ENCODE data around the gene RPTN. TPM values are rescaled to one million over a fixed set of nuclear protein-coding genes. Genes with fewer than 3 reads are reported as not detected.
A peak's percentile ranks its signal among the peaks of the same experiment; 100 is the strongest.

RPTN gene
- total RNA-seq (not detected), polyA plus RNA-seq (not detected)
- long read RNA-seq, donor 1, result 0 reads
- long read RNA-seq, donor 2, result 0 reads

- Histone ChIP-seq H3K9me3 (ENCODE audit: control insufficient read depth, low read length) (no peaks in the 10 kb centered on the region), H3K36me3 (ENCODE audit: control insufficient read depth in 1 of 2, insufficient read depth in 2 of 2, low read length in 1 of 2) (no peaks in the 10 kb centered on the region), H3K4me1 (ENCODE audit: control insufficient read depth in 1 of 2, insufficient read depth in 2 of 2, low read length in 2 of 2) (peaks cover 0 to 2% of the 10 kb centered on the region in 2 donors), H3K4me3 (ENCODE audit: low read length in 2 of 2) (no peak within 1 kb of the TSS), H3K27me3 (ENCODE audit: control insufficient read depth in 1 of 2, insufficient read depth in 2 of 2, low read length in 1 of 2) (no peaks in the 10 kb centered on the region), H3K27ac (ENCODE audit: low read depth in 1 of 2, low read length in 2 of 2) (no peak within 1 kb of the TSS)
- DNase-seq, result no peak
- WGBS, 2 donors, result 81 to 88% methylated on average over 1 of the region's 1 CpG
- no peak for ATAC-seq (ENCODE audit: low FRiP score)
- intact Hi-C loops (cut with DNase I), result no loop called here
These were observed at the start of gene RPTN for GRCh38 chr1:152159144-152159543. Gene RPTN, minus strand, starts transcription at chr1:152159228. Its CDS starts 1,339 bp downstream, at chr1:152157889.

GRCh38 chr1:152198982-152199381 is 40.0 kb upstream of the RPTN start:
- ATAC-seq (ENCODE audit: low FRiP score) (no peak), DNase-seq (no peak)
- Histone ChIP-seq H3K36me3 (ENCODE audit: control insufficient read depth in 1 of 2, insufficient read depth in 2 of 2, low read length in 1 of 2) (no peaks in the 10 kb centered on the region), H3K4me3 (ENCODE audit: low read length in 2 of 2) (no peak overlapping the region), H3K9me3 (ENCODE audit: control insufficient read depth, low read length) (no peaks in the 10 kb centered on the region), H3K27ac (ENCODE audit: low read depth in 1 of 2, low read length in 2 of 2) (no peak overlapping the region), H3K4me1 (ENCODE audit: control insufficient read depth in 1 of 2, insufficient read depth in 2 of 2, low read length in 2 of 2) (no peaks in the 10 kb centered on the region), H3K27me3 (ENCODE audit: control insufficient read depth in 1 of 2, insufficient read depth in 2 of 2, low read length in 1 of 2) (no peaks in the 10 kb centered on the region)
- intact Hi-C loops (cut with DNase I), result no loop called here

GRCh38 chr1:152197361-152197941 is 38.4 kb upstream of the RPTN start:
- Histone ChIP-seq H3K9me3 (ENCODE audit: control insufficient read depth, low read length) (peaks cover 1% of the 10 kb centered on the region), H3K4me1 (ENCODE audit: control insufficient read depth in 1 of 2, insufficient read depth in 2 of 2, low read length in 2 of 2) (no peaks in the 10 kb centered on the region), H3K36me3 (ENCODE audit: control insufficient read depth in 1 of 2, insufficient read depth in 2 of 2, low read length in 1 of 2) (no peaks in the 10 kb centered on the region), H3K4me3 (ENCODE audit: low read length in 2 of 2) (no peak overlapping the region), H3K27ac (ENCODE audit: low read depth in 1 of 2, low read length in 2 of 2) (no peak overlapping the region), H3K27me3 (ENCODE audit: control insufficient read depth in 1 of 2, insufficient read depth in 2 of 2, low read length in 1 of 2) (no peaks in the 10 kb centered on the region)
- intact Hi-C loops (cut with DNase I), result no loop called here
- ATAC-seq (ENCODE audit: low FRiP score) (no peak), DNase-seq (no peak)

GRCh38 chr1:152191711-152192110 is 32.7 kb upstream of the RPTN start:
- Histone ChIP-seq H3K36me3 (ENCODE audit: control insufficient read depth in 1 of 2, insufficient read depth in 2 of 2, low read length in 1 of 2) (no peaks in the 10 kb centered on the region), H3K9me3 (ENCODE audit: control insufficient read depth, low read length) (peaks cover 1% of the 10 kb centered on the region), H3K4me1 (ENCODE audit: control insufficient read depth in 1 of 2, insufficient read depth in 2 of 2, low read length in 2 of 2) (peaks cover 0 to 3% of the 10 kb centered on the region in 2 donors), H3K27me3 (ENCODE audit: control insufficient read depth in 1 of 2, insufficient read depth in 2 of 2, low read length in 1 of 2) (no peaks in the 10 kb centered on the region), H3K4me3 (ENCODE audit: low read length in 2 of 2) (no peak overlapping the region), H3K27ac (ENCODE audit: low read depth in 1 of 2, low read length in 2 of 2) (no peak overlapping the region)
- intact Hi-C loops (cut with DNase I), result loop anchor here (1.0 to 5.0 kb wide), 2 partner anchors 266 to 267 kb away; no protein-coding TSS in a partner anchor
- ATAC-seq (ENCODE audit: low FRiP score), result no peak
- DNase-seq, result no peak

- intact Hi-C loops (cut with DNase I), result loop anchor here (1.0 to 5.0 kb wide), 2 partner anchors 266 to 267 kb away; no protein-coding TSS in a partner anchor
- DNase-seq (no peak), ATAC-seq (ENCODE audit: low FRiP score) (no peak)
- Histone ChIP-seq H3K27ac (ENCODE audit: low read depth in 1 of 2, low read length in 2 of 2) (no peak overlapping the region), H3K4me3 (ENCODE audit: low read length in 2 of 2) (no peak overlapping the region), H3K27me3 (ENCODE audit: control insufficient read depth in 1 of 2, insufficient read depth in 2 of 2, low read length in 1 of 2) (no peaks in the 10 kb centered on the region), H3K9me3 (ENCODE audit: control insufficient read depth, low read length) (peaks cover 1% of the 10 kb centered on the region), H3K4me1 (ENCODE audit: control insufficient read depth in 1 of 2, insufficient read depth in 2 of 2, low read length in 2 of 2) (peaks cover 0 to 3% of the 10 kb centered on the region in 2 donors), H3K36me3 (ENCODE audit: control insufficient read depth in 1 of 2, insufficient read depth in 2 of 2, low read length in 1 of 2) (no peaks in the 10 kb centered on the region)
- WGBS, 2 donors, result 81 to 82% methylated on average over 5 of the region's 5 CpGs
These were observed 32.2 kb upstream of the RPTN start for GRCh38 chr1:152191260-152191659.

- Histone ChIP-seq H3K4me3 (ENCODE audit: low read length in 2 of 2) (no peak overlapping the region), H3K27me3 (ENCODE audit: control insufficient read depth in 1 of 2, insufficient read depth in 2 of 2, low read length in 1 of 2) (no peaks in the 10 kb centered on the region), H3K36me3 (ENCODE audit: control insufficient read depth in 1 of 2, insufficient read depth in 2 of 2, low read length in 1 of 2) (no peaks in the 10 kb centered on the region), H3K27ac (ENCODE audit: low read depth in 1 of 2, low read length in 2 of 2) (no peak overlapping the region), H3K9me3 (ENCODE audit: control insufficient read depth, low read length) (peaks cover 1% of the 10 kb centered on the region), H3K4me1 (ENCODE audit: control insufficient read depth in 1 of 2, insufficient read depth in 2 of 2, low read length in 2 of 2) (peaks cover 0 to 3% of the 10 kb centered on the region in 2 donors)
- ATAC-seq (ENCODE audit: low FRiP score), result no peak
- DNase-seq, result no peak
- WGBS, 2 donors, result 42 to 52% methylated on average over 2 of the region's 2 CpGs
- intact Hi-C loops (cut with DNase I), result loop anchor here in 1 of 2 donors (5.0 kb wide), 1 partner anchor 267 kb away; no protein-coding TSS in a partner anchor
These were observed 31.6 kb upstream of the RPTN start for GRCh38 chr1:152190589-152190988.

- DNase-seq, result peak; percentile 65 to 83
- no peak overlapping the region for H3K27ac ChIP-seq (ENCODE audit: low read depth in 1 of 2, low read length in 2 of 2)
These were observed 30.8 kb upstream of the RPTN start for GRCh38 chr1:152189657-152190442.

GRCh38 chr1:152188673-152189591 is 29.9 kb upstream of the RPTN start:
- H3K4me3 ChIP-seq (ENCODE audit: low read length in 2 of 2), result peak overlapping the region; percentile 21 to 42
- no peak overlapping the region for H3K27ac ChIP-seq (ENCODE audit: low read depth in 1 of 2, low read length in 2 of 2)
- peaks cover 0 to 3% of the 10 kb centered on the region in 2 donors for H3K4me1 ChIP-seq (ENCODE audit: control insufficient read depth in 1 of 2, insufficient read depth in 2 of 2, low read length in 2 of 2)
- DNase-seq (peak; percentile 79 to 93), ATAC-seq (ENCODE audit: low FRiP score) (peak; percentile 85)
- WGBS, 2 donors, result 13% methylated on average over 62 of the region's 62 CpGs
- intact Hi-C loops (cut with DNase I), result loop anchor here (5.0 kb wide), 1 partner anchor 253 kb away; no protein-coding TSS in a partner anchor
- H3K9me3 ChIP-seq (ENCODE audit: control insufficient read depth, low read length), result peaks cover 1% of the 10 kb centered on the region
- no peaks in the 10 kb centered on the region for H3K27me3 ChIP-seq (ENCODE audit: control insufficient read depth in 1 of 2, insufficient read depth in 2 of 2, low read length in 1 of 2)
- H3K36me3 ChIP-seq (ENCODE audit: control insufficient read depth in 1 of 2, insufficient read depth in 2 of 2, low read length in 1 of 2), result no peaks in the 10 kb centered on the region

More at GRCh38 chr1:152189657-152190442, 30.8 kb upstream of the RPTN start:
- Histone ChIP-seq H3K4me3 (ENCODE audit: low read length in 2 of 2) (peak overlapping the region in 1 of 2 donors; percentile 42), H3K27me3 (ENCODE audit: control insufficient read depth in 1 of 2, insufficient read depth in 2 of 2, low read length in 1 of 2) (no peaks in the 10 kb centered on the region), H3K4me1 (ENCODE audit: control insufficient read depth in 1 of 2, insufficient read depth in 2 of 2, low read length in 2 of 2) (peaks cover 0 to 3% of the 10 kb centered on the region in 2 donors), H3K9me3 (ENCODE audit: control insufficient read depth, low read length) (peaks cover 1% of the 10 kb centered on the region), H3K36me3 (ENCODE audit: control insufficient read depth in 1 of 2, insufficient read depth in 2 of 2, low read length in 1 of 2) (no peaks in the 10 kb centered on the region)
- 27 to 30% methylated on average over 9 of the region's 9 CpGs for WGBS, 2 donors
- peak; percentile 80 for ATAC-seq (ENCODE audit: low FRiP score)
- intact Hi-C loops (cut with DNase I), result loop anchor here (5.0 kb wide), 2 partner anchors 252 to 267 kb away; no protein-coding TSS in a partner anchor

Measured in aorta (tissue), 5 donors.